Inflammatory macrophage treated with lipopolysaccharide for 4 hours (primary cell): ENCODE measurements around the gene RTCB.
"Not testable (repeated sequence)": the region's sequence is repeated elsewhere in the genome, so short reads cannot be mapped to it uniquely, and the experiment has no call there.

Experiments
- DNase-seq: peaks from one replicate; pipeline ENCODE4 v3.0.0-alpha.2; 2020

Gene RTCB

DNA sequence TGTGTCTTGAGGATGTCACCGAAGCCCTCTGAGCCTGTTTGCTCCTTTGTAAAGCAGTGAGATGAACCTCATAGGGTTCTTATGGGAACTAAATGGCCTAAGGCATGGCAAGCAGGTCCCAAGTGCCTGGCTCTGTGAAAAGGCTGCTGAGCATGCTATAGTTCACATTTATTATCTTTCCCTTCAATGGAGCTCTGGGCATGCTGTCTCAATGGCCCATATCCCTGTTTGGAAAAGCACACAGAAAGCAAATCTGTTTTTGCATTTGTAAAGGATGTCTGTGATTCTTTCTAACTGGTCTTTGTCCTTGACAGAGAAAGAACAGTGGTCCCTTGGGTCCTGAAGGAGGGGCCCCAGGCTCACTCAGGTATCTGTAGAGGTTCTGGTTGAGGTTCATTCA, 26.4 kb downstream of the RTCB start:
- DNase-seq = no peak

DNA sequence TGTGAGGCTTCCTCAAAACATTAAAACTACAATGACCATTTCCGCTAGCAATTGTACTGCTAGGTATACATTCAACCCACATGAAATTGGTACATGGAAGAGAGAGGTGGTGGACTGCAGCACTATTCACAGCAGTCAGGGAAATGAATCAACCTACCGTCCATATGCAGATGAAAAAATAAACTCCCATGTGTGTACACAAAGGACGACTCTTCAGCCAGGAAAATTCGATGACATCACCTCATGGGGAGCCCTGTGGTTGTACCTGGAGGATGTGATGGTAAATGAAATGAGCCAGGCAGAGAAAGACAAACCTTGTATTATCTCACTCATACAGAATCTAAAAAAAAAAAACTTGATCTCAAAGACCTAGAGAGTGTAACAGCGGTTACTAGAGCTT, 31.1 kb downstream of the RTCB start:
- no peak for DNase-seq

GRCh38 chr22:32378707-32379272, 33.3 kb downstream of the RTCB start:
- peak; percentile 27 for DNase-seq

- no peak for DNase-seq
Measured at GRCh38 chr22:32376681-32377080, 35.4 kb downstream of the RTCB start.

GRCh38 chr22:32375678-32376450, 36.2 kb downstream of the RTCB start:
- no peak for DNase-seq

GRCh38 chr22:32364210-32364609, 47.8 kb downstream of the RTCB start:
- DNase-seq = no peak

DNA sequence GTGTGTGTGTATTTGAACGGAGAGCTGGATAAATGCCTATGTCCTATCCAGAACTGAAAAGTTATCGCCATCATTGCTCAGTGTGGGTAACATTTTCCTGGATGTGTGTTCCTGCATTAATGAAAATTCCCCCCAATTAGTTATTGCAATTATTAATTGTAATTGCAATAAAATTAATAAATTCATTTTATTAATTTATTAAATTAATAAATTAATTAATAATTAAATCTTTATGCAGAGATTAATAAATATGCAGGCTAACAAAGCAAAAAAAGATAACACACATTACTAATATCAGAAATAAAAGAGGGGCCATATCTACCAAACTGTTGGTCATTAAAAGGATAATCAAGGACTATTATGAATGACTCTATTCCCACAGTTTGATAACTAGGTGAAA, 50.8 kb downstream of the RTCB start:
- no peak for DNase-seq

DNA sequence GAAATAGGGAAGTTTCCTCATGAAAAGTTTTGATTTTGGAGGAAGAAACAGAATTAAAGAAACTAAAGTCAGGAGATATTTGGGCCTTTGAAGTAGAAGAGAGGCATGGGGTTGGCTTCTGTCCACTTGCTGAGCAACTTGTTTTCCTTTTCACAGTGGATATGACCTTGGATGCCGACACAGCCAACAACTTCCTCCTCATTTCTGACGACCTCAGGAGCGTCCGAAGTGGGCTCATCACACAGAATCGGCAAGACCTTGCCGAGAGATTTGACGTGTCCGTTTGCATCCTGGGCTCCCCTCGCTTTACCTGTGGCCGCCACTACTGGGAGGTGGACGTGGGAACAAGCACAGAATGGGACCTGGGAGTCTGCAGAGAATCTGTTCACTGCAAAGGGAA, 52.0 kb downstream of the RTCB start:
- not testable (repeated sequence) for DNase-seq

GRCh38 chr22:32357567-32357966, 54.5 kb downstream of the RTCB start, which contains the start of gene RFPL3:
TSS of gene RFPL3 (plus strand) at chr22:32357867. CDS start at chr22:32358072, 205 bp downstream.
- DNase-seq = not testable (repeated sequence)

- DNase-seq = no peak
Measured at GRCh38 chr22:32355760-32356159, 56.3 kb downstream of the RTCB start.

DNA sequence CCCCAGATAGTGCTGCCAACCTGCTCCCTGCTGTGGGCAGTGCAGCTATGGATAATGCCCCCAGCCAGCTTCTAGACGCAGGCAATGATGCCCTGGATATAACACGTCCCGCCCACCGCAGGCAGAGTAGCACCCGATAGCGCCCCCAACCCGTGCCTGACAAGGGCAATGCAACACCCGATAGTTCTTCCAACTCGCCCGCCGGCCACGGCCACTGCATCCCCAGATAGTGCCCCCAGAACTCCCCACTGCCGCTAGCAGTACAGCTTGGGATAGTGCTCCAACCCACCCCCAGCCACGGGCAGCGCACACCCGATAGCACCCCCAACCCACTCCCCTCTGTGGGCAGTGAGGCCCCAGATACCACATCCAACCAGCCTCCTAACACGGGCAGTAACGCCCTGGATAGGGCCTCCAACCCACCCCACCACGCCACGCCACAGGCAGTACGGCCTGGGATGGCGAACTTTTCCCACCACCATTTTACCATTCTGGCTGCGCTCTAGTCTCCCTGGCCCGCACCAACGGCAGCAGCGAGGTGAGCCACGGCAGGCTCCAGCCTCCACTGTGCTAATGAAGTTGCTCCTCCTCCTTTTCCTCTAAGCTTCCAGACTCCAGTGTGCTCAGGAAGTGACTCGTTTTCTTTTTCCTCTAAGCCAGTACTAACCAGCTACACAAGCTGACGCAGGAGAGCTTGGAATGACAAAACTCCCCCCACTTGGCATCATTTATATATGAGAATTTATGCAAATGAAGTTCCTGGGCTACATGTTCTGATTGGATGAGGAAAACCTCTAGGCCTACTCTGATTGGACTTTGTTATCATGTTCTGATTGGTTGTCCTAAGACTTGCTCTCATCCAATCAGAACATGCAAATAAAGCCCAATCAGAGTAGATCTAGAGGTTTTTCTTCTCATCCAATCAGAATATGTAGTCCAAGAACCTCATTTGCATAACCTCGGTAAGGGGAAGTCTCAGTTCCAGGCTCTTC, 57.4 kb downstream of the RTCB start:
- DNase-seq = peak; percentile 5

DNA sequence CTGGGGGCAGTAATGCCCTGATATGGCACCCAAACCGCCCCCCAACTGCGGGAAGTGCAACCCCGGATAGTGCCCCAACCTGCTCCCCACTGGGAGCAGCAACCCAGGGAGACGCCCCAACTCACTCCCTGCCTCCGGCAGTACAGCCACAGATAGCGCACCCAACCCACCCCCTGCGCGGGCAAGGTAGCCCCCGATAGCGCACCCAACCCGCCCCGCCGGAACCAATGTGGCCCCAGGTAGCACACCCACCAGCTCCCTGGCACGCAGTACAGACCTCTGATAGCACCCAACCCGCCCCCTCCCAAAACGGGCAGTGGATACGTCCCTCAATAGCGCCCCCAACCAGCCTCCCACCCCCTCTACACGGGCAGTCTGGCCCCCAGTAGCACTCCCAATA, 58.2 kb downstream of the RTCB start:
- no peak for DNase-seq

- no peak for DNase-seq
Measured at GRCh38 chr22:32353292-32353691, 58.8 kb downstream of the RTCB start.

GRCh38 chr22:32352681-32353080, 59.4 kb downstream of the RTCB start:
- DNase-seq = no peak

GRCh38 chr22:32351875-32352274, 60.2 kb downstream of the RTCB start:
- not testable (repeated sequence) for DNase-seq

DNA sequence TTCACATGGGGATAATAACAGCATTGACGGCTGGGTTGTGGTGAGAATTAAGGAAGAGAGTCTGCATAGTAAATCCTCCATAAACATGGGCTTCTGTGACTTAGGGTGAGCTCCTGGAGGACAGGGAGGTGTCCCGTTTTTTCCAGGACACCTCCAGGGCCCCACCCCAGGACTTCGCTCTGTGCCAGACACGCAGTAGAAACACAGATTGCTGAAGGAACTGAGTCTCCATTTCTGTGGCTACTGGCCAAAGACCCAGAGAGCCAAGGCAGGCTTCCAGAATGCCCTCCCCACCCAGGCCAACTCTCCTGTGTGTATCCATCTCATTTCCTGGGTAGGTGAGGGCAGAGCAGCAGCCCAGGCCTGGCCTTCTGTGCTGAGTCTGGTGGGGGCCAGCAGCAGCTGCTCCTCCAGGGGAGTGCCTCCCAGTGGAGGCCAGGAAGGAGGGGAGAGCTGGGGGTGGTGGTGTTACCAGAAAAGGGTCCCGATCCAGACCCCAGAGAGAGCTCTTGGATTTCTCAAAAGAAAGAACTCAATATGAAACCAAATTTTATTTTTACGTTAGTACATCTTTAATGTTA, 63.9 kb downstream of the RTCB start:
- DNase-seq = no peak

- no peak for DNase-seq
Measured at GRCh38 chr22:32343941-32344340, 68.1 kb downstream of the RTCB start.

DNA sequence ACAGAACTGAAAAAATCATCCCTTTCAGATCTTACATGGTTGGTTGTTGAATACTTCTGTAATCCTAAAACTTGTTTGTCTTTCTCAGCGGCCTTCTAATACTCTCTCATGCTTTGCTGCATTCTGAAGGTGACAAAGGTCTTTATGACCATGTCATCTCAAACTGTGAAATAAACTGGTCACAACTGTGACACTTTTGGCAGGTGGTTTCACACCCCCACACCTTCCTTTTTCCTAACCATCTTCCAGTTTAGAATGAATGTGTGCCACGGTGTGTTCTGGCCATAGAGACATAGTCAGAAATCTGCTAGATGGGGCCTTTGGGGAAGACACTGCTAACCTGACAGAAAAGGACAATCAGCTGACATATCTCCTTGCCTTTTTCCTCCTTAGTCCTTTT, 69.1 kb downstream of the RTCB start:
- no peak for DNase-seq

GRCh38 chr22:32341122-32341740, 70.8 kb downstream of the RTCB start:
- DNase-seq = no peak

GRCh38 chr22:32340411-32340810, 71.6 kb downstream of the RTCB start:
- no peak for DNase-seq

GRCh38 chr22:32339190-32340012, 72.6 kb downstream of the RTCB start:
- DNase-seq = no peak

DNA sequence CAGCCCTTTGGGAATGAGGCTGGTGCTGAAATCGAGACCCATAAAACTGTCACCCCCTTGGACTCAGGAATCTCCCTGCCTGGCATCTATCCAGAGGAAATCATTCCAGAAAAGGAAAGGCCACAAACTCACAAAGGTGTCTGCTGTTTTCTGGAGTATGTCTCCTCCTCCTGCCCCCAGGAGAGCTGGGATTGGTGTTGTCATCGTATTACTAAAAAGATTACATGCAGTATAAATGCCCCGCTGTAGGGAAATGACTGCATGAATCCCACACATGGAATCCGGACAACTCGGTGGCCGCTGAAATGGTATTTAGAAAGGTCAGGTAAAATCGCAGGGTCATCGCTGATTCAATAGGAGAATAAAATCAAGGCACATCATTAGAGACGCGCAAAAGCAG, 73.3 kb downstream of the RTCB start:
- DNase-seq = no peak
